Stimulated activated CD4-positive, alpha-beta T cell treated with anti-CD3 and anti-CD28 coated beads, Interleukin-12 subunit alpha, Interleukin-12 subunit beta, amount 100 ng/mL, for 48 hours (primary cell): Measurements from ENCODE around the gene METTL24.
"Not testable (repeated sequence)": the region's sequence is repeated elsewhere in the genome, so short reads cannot be mapped to it uniquely, and the experiment has no call there.

Experiments used
- DNase-seq, 3 donors: peaks; one replicate each; pipeline ENCODE4 v3.0.0-alpha.2; 2020; ENCODE audit warnings: low read depth in 2 of 3, low spot score in 1 of 3

The METTL24 gene

DNA sequence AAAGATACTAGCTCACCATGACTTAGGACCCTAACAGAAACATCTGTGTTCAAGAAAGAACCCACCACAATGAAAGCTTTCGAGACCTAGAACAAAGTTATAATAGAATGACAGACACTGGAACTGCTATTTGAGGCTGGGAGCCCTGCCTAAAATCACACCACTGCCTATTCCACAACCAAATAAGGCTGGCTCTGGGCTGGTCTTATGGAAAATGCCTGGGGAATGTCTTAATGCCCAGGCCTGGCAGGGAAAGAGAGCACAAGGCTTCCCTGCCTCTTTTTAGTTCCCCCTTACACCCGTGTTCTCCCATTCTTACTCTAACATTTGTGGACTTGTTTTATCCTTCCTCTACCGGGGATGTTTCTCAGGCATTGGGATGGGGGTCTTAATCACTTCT lies 5.6 kb upstream of the METTL24 start:
- DNase-seq = no peak

DNA sequence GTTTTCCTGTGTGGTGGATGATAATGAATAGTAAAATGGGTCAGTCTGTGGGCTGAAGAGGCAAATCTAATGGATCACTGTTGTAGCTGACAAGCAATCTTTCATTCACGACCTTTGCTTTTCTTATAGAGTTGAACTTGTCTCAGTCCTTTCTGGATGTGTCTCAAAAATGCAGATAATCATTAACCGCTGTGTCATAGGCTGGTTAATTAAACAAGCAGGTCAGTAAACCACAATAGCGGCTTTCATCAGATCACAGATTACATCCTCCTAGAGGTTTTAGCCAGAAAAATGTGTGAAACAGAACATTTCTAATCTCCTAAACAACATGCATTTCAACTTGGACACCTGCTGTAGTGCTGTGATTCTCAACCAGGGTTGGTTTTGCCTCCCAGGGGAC lies 2.5 kb upstream of the METTL24 start:
- DNase-seq = no peak

DNA sequence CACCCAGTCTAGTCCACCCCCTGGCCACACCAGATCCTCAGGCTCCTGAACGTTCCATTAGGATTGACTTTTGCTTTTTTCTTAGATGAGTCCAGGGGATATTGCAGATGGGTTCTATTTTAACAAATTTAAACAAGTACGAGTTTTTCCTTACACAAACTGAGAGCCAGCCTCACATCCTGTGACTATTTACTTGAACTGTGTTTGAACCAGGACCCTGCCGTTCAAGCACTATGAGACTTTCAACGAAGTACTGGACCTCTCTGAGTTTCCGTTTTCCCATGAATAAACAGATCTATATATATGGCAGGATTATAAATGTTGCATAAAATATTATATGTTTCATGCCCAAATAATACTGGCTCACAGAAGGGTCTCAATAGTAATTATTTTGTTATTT lies 1.4 kb upstream of the METTL24 start:
- no peak for DNase-seq

- no peak for DNase-seq
Measured at GRCh38 chr6:110358553-110359160, 508 bp upstream of the METTL24 start.

DNA sequence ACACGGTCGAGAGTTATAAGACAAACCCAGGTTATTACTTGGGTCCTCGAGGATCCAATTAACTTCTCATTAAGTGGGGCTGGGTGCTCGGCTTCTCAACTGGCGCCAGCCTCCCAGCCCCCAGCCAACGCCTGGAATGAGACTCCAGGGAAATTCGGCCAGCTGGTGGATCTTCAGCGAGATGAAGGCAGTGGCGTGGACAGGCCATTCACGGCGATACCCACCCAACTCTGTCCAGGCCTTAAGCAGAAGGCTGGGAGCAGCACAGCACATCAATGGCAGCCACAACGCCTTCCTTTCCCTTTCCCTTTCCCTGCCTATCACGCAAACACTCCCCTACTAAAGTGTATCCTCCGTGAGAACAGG lies 868 bp downstream of the METTL24 start:
- DNase-seq = no peak

GRCh38 chr6:110356778-110357177 lies 1.4 kb downstream of the METTL24 start:
- no peak for DNase-seq

- DNase-seq = no peak
Measured at GRCh38 chr6:110355727-110356126, 2.4 kb downstream of the METTL24 start.

DNA sequence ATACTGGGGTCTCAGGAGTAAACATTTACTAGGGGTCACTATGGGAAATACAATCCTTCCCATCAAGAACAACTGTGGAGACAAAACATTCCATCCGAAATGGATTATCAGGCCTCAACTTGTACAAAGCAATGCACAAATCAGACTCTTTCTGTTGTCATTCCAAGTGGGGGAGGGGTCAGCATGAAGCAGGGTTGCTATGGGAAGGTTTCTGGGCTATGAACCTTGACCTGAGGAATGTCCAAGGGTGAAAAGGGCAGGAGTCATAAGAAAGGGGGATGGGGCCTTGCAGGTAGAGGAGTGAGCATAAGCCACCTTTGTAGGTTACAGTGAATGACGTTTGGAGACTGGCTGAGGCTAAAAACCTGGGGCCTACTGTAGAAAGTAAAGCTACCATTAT lies 3.1 kb downstream of the METTL24 start:
- DNase-seq = no peak

DNA sequence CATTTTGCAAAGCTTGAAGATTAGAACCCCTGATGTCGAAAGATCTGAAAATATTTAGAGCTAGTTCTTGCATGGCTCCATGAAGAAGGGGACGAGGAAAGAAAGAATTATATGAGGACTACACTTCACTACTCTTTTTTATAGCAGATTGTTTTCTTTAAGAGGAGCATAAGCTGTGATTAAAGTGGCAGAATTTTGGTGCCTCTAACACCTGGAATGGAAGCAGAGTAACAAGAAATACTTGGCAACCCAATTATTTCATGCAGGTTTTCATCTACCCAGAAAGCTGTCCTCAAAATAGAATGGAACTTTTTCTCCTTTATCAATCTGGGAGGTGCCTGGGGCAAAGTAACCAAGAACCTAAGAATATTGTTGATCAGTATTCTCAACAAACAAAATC lies 4.0 kb downstream of the METTL24 start:
- no peak for DNase-seq

DNA sequence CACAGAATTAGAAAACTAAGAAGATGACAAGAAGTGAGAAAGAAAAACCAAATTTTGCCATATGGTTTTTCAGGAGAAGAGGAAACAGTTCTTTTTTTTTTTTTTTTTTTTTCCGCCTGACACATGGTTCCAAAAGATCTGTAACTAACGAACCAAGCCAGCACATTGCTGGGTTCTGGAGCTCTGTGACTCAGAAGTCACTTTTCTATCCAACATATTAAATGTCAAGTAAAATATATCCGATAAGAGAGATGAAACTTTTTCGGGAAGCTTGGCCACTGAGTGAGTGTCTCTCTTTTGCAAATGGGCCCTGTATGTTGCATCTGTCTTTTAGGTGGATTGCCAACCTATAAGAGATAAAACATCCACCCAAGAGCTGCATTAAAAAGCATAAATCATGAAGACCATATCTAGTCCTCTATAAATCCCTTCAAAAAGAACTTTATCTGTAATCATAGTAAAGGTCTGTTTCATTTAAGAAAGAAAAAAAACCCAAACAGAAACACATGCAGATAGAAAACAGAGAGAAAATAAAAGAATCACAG lies 4.6 kb downstream of the METTL24 start:
- no peak for DNase-seq

GRCh38 chr6:110352563-110353262 lies 5.4 kb downstream of the METTL24 start:
- DNase-seq = no peak

DNA sequence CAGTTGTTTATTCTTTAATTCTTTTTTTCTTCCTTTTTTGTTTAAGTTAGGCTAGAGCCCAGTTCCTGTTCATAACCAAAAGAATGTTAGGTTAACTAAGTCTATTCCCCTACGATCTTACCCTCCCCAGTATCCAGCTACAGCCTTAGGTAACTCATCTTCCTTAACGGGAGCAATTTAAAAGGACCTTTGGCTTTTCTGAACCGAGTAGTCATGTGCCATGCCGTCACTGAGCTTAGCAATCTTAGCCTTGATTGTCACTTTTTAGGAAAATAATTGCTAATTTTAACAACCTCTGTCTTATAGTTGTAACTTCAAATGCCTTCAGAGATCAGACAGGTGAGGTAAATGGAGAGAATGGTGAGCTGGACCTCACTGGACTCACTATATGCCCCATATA lies 6.2 kb downstream of the METTL24 start:
- DNase-seq = no peak

GRCh38 chr6:110351546-110351945 lies 6.6 kb downstream of the METTL24 start:
- DNase-seq = no peak

DNA sequence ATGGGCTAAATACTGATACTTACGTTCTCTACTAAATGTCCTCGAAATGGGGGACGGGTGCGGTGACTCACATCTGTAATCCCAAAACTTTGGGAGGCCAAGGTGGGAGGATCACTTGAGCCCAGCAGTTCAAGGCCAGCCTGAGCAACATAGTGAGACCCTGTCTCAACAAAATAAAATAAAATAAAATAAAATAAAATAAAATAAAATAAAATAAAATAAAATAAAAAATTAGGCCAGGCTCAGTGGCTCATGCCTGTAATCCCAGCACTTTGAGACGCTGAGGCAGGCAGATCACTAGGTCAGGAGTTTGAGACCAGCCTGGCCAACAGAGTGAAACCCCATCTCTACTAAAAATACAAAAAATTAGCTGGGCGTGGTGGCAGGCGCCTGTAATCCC lies 7.6 kb downstream of the METTL24 start:
- not testable (repeated sequence) for DNase-seq

GRCh38 chr6:110348961-110349690 lies 9.0 kb downstream of the METTL24 start:
- DNase-seq = no peak

GRCh38 chr6:110345025-110345424 lies 13.1 kb downstream of the METTL24 start:
- no peak for DNase-seq

DNA sequence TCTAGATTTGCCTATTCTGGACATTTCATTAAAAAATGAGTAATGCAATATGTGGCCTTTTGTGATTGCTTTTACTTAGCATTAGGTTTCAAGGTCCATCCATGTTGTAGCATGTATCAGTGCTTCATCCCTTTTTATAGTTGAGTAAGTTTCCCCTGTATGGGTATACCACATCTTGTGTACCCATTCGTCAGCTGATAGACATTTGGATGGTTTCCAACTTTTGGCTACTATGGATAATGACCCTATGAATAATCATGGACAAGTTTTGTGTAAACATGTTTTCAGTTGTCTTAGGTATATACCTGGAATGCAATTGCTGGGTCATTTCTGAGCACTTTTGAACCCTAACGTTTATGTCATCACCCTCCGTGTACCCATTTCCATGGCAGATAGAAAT lies 15.4 kb downstream of the METTL24 start:
- no peak for DNase-seq

GRCh38 chr6:110341663-110342596 lies 16.2 kb downstream of the METTL24 start:
- DNase-seq = no peak

DNA sequence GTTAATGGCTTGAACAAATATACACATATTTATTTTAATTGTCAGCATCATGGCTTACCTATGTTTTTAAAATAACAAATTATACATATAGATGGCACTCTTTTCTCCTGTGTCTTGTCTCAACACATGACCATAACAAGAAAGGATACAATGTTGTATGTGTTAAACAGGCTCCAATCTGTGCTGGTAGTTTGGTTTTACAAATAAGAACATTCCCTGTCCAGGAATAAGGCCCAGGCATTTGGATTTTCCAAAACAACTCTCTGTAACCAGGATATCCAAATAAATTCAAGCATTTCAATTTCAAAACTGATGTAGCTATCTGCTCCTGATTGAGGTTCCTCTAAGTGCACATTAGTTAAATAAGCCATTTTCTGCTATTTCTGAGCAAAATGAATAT lies 17.1 kb downstream of the METTL24 start:
- DNase-seq = no peak

GRCh38 chr6:110340392-110340965 lies 17.7 kb downstream of the METTL24 start:
- DNase-seq = no peak
